HG03060 (cell line): ENCODE measurements around the gene CRYZL1.

Experiments
- ATAC-seq: cut with Tn5 transposase; IDR thresholded peaks from one replicate; pipeline ENCODE4 v1.9.1; 2021; ENCODE audit warnings: low read depth, moderate number of reproducible peaks; ENCODE audit not compliant: unreplicated experiment

CRYZL1 gene

DNA sequence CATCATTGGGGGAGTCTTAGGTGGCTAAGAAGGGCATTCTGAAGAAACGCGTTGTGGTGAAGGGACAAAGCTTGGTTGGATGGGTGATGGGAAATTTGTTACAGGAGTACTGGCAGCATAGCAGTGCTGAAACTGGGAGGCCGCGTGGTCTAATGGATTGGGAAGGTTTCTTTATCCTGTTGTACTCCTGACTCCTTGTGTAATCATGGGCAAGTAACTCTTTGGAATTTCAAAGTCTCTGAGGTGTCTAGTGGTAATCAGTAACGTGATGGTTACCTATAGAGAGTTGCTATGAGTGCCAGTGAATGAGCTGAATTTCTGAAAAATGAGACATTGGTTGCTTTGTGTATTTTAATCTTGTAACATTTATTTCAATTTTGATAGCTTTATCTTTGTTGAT lies 71.5 kb downstream of the CRYZL1 start:
- ATAC-seq = no peak

DNA sequence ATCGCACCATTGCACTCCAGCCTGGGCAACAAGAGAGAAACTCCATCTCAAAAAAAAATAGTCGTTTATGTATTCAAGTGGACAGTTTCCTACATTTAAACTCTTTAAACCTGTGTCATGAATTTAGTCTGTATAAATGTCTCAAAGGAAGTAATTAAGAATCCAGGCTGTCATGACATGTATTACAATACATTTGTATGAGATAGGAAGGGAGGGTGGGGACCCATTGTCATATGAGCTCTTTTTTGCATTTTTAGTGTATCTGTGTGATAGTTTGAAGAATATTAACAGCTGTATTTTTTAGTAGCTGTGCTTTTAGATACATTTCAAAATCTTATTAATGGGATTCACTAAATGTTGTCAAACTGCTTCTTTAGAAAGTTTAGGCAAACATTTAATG lies 73.1 kb downstream of the CRYZL1 start:
- ATAC-seq = no peak

DNA sequence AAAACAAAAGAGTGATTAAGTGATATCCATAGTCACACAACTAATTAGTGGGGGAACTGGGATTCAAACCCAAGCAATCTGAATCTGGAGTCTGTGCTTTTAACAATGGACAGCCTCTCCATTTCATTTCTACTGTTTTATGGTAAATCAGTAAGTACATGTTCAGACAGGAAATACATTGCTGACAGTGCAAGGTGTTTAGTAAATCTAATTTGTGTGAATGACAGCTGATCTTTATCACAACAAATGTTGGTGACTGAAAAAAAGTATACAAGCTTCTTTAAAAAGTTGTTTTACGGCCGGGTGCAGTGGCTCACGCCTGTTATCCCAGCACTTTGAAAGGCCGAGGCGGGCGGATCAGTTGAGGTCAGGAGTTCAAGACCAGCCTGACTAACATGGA lies 73.6 kb downstream of the CRYZL1 start:
- no peak for ATAC-seq

DNA sequence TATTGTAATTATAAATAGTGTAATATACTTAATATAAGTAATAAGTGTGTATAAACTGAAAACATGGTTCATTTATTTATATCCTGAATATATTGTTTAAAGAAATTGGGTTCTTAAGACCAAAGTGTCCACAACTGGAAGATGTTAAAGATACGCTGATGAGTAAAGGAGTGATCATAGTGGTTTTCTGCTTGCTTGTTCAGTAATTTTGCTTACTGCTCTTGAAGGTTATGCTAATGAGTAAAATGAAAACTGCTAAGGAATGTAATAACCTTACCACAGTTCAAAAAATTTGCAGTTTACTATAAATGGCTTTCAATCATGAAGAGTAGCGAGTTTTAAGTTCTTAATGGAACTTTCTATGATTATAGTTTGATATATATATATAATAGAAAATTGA lies 75.0 kb downstream of the CRYZL1 start:
- ATAC-seq = no peak

DNA sequence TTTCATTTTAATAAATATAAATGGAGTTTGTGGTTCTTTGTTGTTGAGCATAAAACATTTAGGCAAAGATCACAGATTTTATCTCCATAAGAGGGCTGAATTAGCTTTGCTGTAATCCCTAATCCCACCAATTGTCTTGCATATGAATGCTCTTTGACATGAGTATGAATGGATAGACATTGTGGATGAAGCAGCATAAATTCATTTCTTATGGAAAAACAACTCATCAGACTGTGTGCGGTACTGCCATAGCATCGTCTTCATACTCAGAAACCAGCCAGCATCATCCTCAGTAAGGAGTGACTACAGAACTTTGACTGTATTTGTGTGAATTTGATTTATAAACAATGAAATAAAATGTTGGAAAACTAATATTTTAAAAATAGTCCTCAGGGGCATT lies 79.2 kb downstream of the CRYZL1 start:
- ATAC-seq = no peak

DNA sequence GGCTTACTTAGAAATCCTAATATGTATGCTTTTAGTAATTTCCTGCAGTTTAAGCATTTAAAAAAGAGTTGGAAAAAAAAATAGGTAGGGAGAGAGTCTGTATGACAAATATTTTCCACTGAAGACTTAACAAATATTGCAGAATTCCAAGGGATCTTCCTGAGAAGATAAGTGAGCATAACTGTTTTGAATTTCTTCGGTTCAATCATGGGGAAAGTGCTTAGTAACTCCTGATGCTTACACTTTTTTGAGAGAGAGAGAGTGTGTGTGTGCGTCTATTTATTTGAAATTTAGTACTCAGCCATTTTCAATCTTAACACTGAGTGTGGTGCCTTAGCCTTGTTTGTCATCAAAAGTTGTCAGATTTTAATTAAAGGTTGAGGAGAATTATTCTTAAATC lies 80.2 kb downstream of the CRYZL1 start:
- no peak for ATAC-seq

DNA sequence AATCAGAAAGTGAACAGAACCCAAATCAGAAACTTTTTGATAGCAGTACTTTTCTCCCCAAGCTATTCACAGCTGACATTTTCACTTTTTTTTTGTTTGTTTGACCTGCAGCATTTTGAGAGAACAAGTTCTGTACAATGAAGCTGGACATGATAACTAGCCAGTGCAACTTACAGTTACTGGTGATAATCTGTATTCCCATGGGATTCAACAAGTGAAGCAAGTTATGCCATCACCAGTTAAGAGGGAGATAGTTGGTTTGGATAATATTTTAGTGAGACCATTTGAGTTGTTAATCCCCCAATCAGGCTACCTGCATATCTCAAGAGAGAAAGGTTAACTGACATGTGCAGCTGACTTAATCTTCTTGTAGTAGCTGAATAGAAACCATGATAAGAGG lies 80.6 kb downstream of the CRYZL1 start:
- ATAC-seq = no peak

DNA sequence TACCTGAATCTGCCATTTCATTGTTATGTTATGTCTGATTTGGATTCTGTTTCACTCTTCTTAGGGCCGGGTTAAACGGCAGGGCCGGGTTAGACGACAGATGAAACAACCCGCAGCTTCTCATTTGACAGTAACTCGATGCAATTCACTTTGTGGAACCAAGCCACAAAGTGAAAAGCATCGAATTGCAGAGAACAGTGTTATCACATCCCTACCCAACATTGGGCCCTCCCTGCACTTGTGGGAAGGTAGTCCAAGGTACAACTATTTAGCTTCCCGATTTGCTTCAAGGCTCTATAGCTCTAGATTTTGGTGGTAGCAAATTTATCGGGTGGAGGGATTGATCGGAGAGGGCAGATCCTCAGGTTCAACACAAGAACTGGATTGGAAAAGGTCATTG lies 81.7 kb downstream of the CRYZL1 start:
- ATAC-seq = no peak

DNA sequence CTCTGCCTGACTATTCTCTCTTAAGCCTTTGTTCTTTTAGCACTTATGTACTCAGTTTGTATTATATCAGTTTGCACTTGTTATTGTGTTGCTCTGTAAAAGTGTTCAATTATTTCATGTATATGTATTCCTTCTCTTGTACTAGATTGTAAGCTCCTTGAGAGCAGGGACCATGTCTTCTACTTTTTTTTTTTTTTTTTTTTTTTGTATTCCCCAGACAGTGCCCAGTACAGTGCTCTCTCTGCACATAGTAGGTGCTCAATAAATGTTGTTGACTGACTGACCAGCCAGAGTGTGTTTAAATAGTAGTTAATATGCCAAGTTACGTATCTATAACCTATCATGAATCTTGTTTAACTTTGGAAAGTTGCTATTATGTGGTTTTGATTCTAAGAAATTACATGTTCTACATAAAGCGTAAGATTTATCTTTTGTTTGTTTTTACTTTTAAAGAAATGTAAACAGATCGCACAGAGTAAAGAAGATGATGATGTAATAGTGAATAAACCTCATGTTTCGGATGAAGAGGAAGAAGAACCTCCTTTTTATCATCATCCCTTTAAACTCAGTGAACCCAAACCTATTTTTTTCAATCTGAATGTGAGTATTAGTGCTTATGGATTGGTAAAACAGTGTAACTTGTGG lies 82.6 kb downstream of the CRYZL1 start:
- ATAC-seq = no peak

DNA sequence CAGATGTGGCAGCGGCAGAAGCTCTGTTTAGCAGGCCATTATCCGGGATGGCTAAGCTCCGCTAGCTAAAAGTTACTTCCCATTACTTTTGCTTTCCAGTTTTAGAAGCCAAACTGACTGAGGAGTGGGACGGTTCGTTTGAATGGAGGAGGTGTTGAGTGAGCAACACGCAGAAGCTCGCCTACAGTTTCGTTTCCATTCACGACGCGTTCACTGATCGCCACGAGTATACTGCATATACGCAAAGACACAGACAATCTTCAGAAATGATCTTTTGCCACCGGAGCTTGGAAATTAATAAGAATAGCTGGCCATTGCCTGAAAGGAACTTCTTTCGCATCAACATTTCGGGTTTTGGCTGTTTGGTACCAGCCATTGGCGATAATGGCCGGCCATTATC lies 84.1 kb downstream of the CRYZL1 start:
- ATAC-seq = no peak

DNA sequence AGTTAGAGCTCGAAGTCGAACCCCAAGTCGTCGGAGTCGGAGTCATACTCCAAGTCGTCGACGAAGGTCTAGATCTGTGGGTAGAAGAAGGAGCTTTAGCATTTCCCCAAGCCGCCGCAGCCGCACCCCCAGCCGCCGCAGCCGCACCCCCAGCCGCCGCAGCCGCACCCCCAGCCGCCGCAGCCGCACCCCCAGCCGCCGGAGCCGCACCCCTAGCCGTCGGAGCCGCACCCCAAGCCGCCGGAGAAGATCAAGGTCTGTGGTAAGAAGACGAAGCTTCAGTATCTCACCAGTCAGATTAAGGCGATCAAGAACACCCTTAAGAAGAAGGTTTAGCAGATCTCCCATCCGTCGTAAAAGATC lies 86.6 kb downstream of the CRYZL1 start:
- no peak for ATAC-seq

DNA sequence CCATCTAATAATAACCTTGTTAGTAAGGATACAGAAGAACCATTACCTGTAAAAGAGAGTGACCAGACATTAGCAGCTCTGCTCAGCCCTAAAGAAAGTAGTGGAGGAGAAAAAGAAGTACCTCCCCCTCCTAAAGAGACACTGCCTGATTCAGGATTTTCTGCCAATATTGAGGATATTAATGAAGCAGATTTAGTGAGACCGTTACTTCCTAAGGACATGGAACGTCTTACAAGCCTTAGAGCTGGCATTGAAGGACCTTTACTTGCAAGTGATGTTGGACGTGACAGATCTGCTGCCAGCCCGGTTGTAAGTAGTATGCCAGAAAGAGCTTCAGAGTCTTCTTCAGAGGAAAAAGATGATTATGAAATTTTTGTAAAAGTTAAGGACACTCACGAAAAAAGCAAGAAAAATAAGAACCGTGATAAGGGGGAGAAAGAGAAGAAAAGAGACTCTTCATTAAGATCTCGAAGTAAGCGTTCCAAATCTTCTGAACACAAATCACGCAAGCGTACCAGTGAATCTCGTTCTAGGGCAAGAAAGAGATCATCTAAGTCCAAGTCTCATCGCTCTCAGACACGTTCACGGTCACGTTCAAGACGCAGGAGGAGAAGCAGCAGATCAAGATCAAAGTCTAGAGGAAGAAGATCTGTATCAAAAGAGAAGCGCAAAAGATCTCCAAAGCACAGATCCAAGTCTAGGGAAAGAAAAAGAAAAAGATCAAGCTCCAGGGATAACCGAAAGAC lies 87.1 kb downstream of the CRYZL1 start:
- ATAC-seq = no peak

DNA sequence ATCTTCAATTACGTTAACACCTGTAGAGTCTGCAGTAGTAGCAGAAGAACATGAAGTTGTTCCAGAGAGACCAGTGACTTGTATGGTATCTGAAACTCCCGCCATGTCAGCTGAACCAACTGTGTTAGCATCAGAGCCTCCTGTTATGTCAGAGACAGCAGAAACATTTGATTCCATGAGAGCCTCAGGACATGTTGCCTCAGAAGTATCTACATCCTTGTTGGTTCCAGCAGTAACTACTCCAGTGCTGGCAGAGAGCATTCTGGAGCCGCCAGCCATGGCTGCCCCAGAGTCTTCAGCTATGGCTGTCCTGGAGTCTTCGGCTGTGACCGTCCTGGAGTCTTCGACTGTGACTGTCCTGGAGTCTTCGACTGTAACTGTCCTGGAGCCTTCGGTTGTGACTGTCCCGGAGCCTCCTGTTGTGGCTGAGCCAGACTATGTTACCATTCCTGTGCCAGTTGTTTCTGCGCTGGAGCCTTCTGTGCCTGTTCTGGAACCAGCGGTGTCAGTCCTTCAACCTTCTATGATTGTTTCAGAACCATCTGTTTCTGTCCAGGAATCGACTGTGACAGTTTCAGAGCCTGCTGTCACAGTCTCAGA lies 88.4 kb downstream of the CRYZL1 start:
- ATAC-seq = no peak

DNA sequence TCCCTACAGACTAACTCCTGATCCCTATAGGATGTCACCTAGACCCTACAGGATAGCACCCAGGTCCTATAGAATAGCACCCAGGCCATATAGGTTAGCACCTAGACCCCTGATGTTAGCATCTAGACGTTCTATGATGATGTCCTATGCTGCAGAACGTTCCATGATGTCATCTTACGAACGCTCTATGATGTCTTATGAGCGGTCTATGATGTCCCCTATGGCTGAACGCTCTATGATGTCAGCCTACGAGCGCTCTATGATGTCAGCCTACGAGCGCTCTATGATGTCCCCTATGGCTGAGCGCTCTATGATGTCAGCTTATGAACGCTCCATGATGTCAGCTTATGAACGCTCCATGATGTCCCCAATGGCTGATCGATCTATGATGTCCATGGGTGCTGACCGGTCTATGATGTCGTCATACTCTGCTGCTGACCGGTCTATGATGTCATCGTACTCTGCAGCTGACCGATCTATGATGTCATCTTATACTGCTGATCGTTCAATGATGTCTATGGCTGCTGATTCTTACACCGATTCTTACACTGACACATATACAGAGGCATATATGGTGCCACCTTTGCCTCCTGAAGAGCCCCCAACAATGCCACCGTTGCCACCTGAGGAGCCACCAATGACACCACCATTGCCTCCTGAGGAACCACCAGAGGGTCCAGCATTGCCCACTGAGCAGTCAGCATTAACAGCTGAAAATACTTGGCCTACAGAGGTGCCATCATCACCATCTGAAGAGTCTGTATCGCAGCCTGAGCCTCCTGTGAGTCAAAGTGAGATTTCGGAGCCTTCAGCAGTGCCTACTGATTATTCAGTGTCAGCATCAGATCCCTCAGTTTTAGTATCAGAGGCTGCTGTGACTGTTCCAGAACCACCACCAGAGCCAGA lies 89.2 kb downstream of the CRYZL1 start:
- ATAC-seq = no peak

DNA sequence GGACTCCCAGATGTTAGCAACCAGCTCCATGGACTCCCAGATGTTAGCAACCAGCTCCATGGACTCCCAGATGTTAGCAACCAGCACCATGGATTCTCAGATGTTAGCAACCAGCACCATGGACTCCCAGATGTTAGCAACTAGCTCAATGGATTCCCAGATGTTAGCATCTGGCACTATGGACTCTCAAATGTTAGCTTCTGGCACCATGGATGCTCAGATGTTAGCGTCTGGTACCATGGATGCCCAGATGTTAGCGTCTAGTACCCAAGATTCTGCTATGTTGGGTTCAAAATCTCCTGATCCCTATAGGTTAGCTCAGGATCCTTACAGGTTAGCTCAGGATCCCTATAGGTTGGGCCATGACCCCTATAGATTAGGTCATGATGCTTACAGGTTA lies 89.9 kb downstream of the CRYZL1 start:
- no peak for ATAC-seq

DNA sequence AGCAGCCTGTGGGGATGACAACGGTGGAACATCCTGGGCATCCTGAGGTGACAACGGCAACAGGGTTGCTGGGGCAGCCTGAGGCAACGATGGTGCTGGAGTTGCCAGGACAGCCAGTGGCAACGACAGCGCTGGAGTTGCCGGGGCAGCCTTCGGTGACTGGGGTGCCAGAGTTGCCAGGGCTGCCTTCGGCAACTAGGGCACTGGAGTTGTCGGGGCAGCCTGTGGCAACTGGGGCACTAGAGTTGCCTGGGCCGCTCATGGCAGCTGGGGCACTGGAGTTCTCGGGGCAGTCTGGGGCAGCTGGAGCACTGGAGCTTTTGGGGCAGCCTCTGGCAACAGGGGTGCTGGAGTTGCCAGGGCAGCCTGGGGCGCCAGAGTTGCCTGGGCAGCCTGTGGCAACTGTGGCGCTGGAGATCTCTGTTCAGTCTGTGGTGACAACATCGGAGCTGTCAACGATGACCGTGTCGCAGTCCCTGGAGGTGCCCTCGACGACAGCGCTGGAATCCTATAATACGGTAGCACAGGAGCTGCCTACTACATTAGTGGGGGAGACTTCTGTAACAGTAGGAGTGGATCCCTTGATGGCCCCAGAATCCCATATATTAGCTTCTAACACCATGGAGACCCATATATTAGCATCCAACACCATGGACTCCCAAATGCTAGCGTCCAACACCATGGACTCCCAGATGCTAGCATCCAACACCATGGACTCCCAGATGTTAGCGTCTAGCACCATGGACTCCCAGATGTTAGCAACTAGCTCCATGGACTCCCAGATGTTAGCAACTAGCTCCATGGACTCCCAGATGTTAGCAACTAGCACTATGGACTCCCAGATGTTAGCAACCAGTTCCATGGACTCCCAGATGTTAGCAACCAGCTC lies 90.5 kb downstream of the CRYZL1 start:
- no peak for ATAC-seq

DNA sequence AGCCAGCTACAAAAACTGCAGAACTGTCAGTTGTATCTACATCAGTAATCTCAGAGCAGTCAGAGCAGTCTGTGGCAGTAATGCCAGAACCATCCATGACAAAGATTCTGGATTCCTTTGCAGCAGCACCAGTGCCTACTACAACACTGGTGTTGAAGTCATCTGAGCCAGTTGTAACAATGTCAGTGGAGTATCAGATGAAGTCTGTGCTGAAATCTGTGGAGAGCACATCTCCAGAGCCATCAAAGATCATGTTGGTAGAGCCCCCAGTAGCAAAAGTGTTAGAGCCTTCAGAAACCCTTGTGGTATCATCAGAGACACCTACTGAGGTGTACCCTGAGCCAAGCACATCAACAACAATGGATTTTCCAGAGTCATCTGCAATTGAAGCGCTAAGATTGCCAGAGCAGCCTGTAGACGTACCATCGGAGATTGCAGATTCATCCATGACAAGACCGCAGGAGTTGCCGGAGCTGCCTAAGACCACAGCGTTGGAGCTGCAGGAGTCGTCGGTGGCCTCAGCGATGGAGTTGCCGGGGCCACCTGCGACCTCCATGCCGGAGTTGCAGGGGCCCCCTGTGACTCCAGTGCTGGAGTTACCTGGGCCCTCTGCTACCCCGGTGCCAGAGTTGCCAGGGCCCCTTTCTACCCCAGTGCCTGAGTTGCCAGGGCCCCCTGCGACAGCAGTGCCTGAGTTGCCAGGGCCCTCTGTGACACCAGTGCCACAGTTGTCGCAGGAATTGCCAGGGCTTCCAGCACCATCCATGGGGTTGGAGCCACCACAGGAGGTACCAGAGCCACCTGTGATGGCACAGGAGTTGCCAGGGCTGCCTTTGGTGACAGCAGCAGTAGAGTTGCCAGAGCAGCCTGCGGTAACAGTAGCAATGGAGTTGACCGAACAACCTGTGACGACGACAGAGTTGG lies 91.4 kb downstream of the CRYZL1 start:
- ATAC-seq = no peak

DNA sequence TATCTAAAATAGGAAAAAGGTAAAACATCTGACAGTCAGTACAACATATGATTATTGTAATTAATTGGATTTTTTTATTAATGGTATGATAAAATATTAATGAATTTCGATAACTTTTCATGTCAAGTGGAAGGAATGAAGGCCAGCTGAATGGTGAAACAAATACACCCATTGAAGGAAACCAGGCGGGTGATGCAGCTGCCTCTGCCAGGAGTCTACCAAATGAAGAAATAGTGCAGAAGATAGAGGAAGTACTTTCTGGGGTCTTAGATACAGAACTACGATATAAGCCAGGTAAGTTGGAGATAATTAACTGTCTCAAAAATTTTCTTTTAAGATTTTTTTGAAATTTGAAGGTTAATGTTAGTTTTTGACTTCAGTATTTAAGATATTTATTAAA lies 95.5 kb downstream of the CRYZL1 start:
- no peak for ATAC-seq
